ENCODE data around the gene KIF24.
A peak's percentile ranks its signal among the peaks of the same experiment; 100 is the strongest.
"Not testable (repeated sequence)": the region's sequence is repeated elsewhere in the genome, so short reads cannot be mapped to it uniquely, and the experiment has no call there.

The KIF24 gene

GRCh38 chr9:34371886-34372466 lies 42.9 kb upstream of the KIF24 start:
- Histone ChIP-seq H3K27ac (ENCODE audit: low read depth, low read length) (no peak overlapping the region), H3K9ac (ENCODE audit: low read depth, low read length) (no peak overlapping the region; the same call in 1 of the 2 replicates), H3K36me3 (ENCODE audit: control insufficient read depth, insufficient read depth, low read length) (0 out of 2 replicates have a peak, but pooled peaks cover 5% of the 10 kb centered on the region), H3K4me3 (ENCODE audit: low read depth, low read length) (no peak overlapping the region), H3K9me3 (ENCODE audit: control insufficient read depth, insufficient read depth, low read length) (no peaks in the 10 kb centered on the region), H3K4me1 (ENCODE audit: control insufficient read depth, insufficient read depth, low read length) (peaks cover 13% of the 10 kb centered on the region), H3K27me3 (ENCODE audit: control insufficient read depth, insufficient read depth, low read length) (peaks cover 8% of the 10 kb centered on the region)

DNA sequence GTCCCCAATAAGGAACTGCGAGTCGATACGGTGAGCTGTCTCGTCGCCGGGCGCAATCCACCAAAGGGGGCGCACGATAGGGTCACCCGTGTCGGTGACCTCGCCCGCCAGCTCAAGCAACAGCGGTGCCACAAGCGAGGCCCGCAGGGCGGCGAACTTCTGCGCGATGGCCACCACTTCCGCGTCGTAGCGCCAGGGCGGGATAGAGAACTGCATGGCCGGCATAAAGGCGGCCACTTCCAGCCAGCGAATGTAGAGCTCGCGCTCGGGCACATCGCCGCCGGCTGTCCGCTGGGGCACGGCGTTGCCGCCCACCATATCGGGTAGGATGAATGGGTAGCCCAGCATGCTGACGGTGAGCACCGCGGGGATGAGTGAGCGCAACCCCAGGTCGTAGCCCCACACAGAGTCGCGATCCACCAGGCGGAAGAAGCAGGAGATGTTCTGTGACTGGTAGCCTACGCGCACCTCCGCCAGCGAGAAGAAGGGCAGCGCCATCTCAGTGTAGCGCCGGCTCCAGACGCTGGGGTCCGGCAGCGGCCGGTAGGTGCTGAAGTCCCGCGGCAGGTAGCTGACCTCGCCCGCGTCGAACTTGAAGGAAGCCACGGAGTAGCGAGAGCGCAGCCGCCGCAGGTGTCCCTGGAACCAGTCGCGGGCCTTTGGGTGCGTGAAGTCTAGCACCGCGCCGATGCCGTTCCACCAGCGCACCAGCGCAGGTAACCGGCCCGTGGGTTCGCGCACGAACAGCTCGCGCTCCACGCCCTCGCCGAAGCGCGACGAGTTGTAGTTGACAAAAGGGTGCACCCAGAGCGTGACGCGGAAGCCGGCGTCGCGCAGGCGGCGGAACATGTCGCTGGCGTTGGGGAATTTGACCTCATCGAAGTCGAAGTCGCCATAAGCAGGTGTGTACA lies 42.2 kb upstream of the KIF24 start:
- Histone ChIP-seq H3K4me1 (ENCODE audit: control insufficient read depth, insufficient read depth, low read length) (peaks cover 13% of the 10 kb centered on the region), H3K27me3 (ENCODE audit: control insufficient read depth, insufficient read depth, low read length) (peaks cover 8% of the 10 kb centered on the region), H3K36me3 (ENCODE audit: control insufficient read depth, insufficient read depth, low read length) (0 out of 2 replicates have a peak, but pooled peaks cover 5% of the 10 kb centered on the region), H3K9ac (ENCODE audit: low read depth, low read length) (no peak overlapping the region), H3K4me3 (ENCODE audit: low read depth, low read length) (no peak overlapping the region), H3K9me3 (ENCODE audit: control insufficient read depth, insufficient read depth, low read length) (no peaks in the 10 kb centered on the region), H3K27ac (ENCODE audit: low read depth, low read length) (no peak overlapping the region)

- 0 out of 2 replicates have a peak, but pooled peaks cover 5% of the 10 kb centered on the region for H3K36me3 ChIP-seq (ENCODE audit: control insufficient read depth, insufficient read depth, low read length)
- H3K27ac ChIP-seq (ENCODE audit: low read depth, low read length) = no peak overlapping the region
- H3K4me1 ChIP-seq (ENCODE audit: control insufficient read depth, insufficient read depth, low read length) = peaks cover 7% of the 10 kb centered on the region
- no peaks in the 10 kb centered on the region for H3K9me3 ChIP-seq (ENCODE audit: control insufficient read depth, insufficient read depth, low read length)
- no peak overlapping the region for H3K9ac ChIP-seq (ENCODE audit: low read depth, low read length)
- no peak overlapping the region for H3K4me3 ChIP-seq (ENCODE audit: low read depth, low read length)
- H3K27me3 ChIP-seq (ENCODE audit: control insufficient read depth, insufficient read depth, low read length) = peaks cover 3% of the 10 kb centered on the region
Measured at GRCh38 chr9:34370335-34370969, 41.4 kb upstream of the KIF24 start.

GRCh38 chr9:34369636-34370035 lies 40.6 kb upstream of the KIF24 start:
- H3K9ac ChIP-seq (ENCODE audit: low read depth, low read length) = no peak overlapping the region
- H3K36me3 ChIP-seq (ENCODE audit: control insufficient read depth, insufficient read depth, low read length) = 0 out of 2 replicates have a peak, but pooled peaks cover 5% of the 10 kb centered on the region
- no peaks in the 10 kb centered on the region for H3K27me3 ChIP-seq (ENCODE audit: control insufficient read depth, insufficient read depth, low read length)
- H3K27ac ChIP-seq (ENCODE audit: low read depth, low read length) = no peak overlapping the region
- H3K4me1 ChIP-seq (ENCODE audit: control insufficient read depth, insufficient read depth, low read length) = peaks cover 4% of the 10 kb centered on the region
- H3K4me3 ChIP-seq (ENCODE audit: low read depth, low read length) = no peak overlapping the region
- no peaks in the 10 kb centered on the region for H3K9me3 ChIP-seq (ENCODE audit: control insufficient read depth, insufficient read depth, low read length)

GRCh38 chr9:34368796-34369195 lies 39.7 kb upstream of the KIF24 start:
- peaks cover 12% of the 10 kb centered on the region for H3K4me1 ChIP-seq (ENCODE audit: control insufficient read depth, insufficient read depth, low read length)
- H3K4me3 ChIP-seq (ENCODE audit: low read depth, low read length); H3K27me3 ChIP-seq (ENCODE audit: control insufficient read depth, insufficient read depth, low read length); H3K27ac ChIP-seq (ENCODE audit: low read depth, low read length); H3K36me3 ChIP-seq (ENCODE audit: control insufficient read depth, insufficient read depth, low read length); H3K9me3 ChIP-seq (ENCODE audit: control insufficient read depth, insufficient read depth, low read length); H3K9ac ChIP-seq (ENCODE audit: low read depth, low read length): not testable (repeated sequence)

- H3K9me3 ChIP-seq (ENCODE audit: control insufficient read depth, insufficient read depth, low read length); H3K4me3 ChIP-seq (ENCODE audit: low read depth, low read length); H3K36me3 ChIP-seq (ENCODE audit: control insufficient read depth, insufficient read depth, low read length); H3K9ac ChIP-seq (ENCODE audit: low read depth, low read length); H3K27me3 ChIP-seq (ENCODE audit: control insufficient read depth, insufficient read depth, low read length); H3K27ac ChIP-seq (ENCODE audit: low read depth, low read length): not testable (repeated sequence)
- peaks cover 22% of the 10 kb centered on the region for H3K4me1 ChIP-seq (ENCODE audit: control insufficient read depth, insufficient read depth, low read length)
Measured at GRCh38 chr9:34367751-34368410, 38.8 kb upstream of the KIF24 start.

DNA sequence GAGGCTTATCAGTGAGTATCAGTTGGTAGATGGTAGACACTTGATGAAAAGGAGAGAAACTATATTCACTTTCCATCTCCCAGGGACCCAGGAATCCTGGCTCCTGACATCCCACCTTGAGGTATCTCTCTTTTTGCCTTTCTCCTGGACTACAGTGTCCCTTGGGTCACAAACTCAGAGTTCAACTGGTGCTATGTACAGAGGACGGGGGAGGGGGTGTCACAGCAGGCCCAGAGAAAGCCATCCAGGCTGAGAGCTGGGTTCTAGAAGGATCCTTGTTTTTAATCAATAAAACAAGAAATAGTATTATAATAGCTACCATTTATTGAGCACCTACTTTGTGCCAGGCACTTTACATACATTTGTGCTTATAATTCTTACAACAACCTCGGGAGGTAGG lies 37.3 kb upstream of the KIF24 start:
- Histone ChIP-seq H3K27ac (ENCODE audit: low read depth, low read length) (no peak overlapping the region), H3K36me3 (ENCODE audit: control insufficient read depth, insufficient read depth, low read length) (0 out of 2 replicates have a peak, but pooled peaks cover 3% of the 10 kb centered on the region), H3K9ac (ENCODE audit: low read depth, low read length) (no peak overlapping the region), H3K4me1 (ENCODE audit: control insufficient read depth, insufficient read depth, low read length) (peaks cover 27% of the 10 kb centered on the region), H3K9me3 (ENCODE audit: control insufficient read depth, insufficient read depth, low read length) (no peaks in the 10 kb centered on the region), H3K27me3 (ENCODE audit: control insufficient read depth, insufficient read depth, low read length) (peaks cover 5% of the 10 kb centered on the region; the same call in 1 of the 2 replicates), H3K4me3 (ENCODE audit: low read depth, low read length) (no peak overlapping the region)

- Histone ChIP-seq H3K9me3 (ENCODE audit: control insufficient read depth, insufficient read depth, low read length) (no peaks in the 10 kb centered on the region), H3K36me3 (ENCODE audit: control insufficient read depth, insufficient read depth, low read length) (no peaks in the 10 kb centered on the region), H3K4me3 (ENCODE audit: low read depth, low read length) (no peak overlapping the region), H3K9ac (ENCODE audit: low read depth, low read length) (no peak overlapping the region), H3K27ac (ENCODE audit: low read depth, low read length) (no peak overlapping the region), H3K4me1 (ENCODE audit: control insufficient read depth, insufficient read depth, low read length) (peaks cover 27% of the 10 kb centered on the region), H3K27me3 (ENCODE audit: control insufficient read depth, insufficient read depth, low read length) (peaks cover 5% of the 10 kb centered on the region; the same call in 1 of the 2 replicates)
Measured at GRCh38 chr9:34365282-34365681, 36.2 kb upstream of the KIF24 start.

DNA sequence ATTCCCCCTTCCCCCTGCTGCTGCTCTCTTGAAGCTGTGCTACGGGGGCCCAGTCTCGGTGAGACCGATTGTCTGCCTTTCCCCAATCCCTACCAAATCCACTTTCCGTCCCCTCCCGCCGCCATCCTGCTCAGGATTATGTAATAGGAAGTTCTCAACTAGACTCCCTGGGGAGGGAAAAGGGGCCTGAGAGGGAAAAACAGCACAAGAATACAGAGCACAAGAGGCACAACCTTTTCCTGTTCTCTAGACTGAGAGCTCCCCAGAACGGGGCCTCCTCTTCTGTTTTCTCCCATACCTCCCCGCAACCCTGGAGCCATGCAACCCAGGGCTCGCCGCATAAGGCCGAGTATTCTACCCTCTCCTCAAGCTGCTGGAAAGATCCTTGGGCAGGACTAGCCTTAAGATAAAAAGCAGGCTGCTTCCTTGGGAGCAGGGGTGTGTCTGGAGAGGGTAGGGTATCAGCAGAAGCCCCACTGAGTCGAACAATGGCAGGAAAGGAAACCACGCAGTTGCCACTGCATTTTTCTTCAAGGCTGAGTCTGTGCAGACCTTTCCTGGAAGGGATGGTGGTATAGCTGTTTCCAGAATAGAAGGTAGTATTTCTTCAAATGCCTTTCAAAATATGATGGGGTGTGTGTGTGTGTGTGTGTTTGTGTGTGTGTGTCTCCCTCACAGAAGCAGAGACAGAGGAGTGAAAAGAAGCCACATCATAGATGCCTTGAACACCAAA lies 34.7 kb upstream of the KIF24 start:
- Histone ChIP-seq H3K27me3 (ENCODE audit: control insufficient read depth, insufficient read depth, low read length) (peaks cover 5% of the 10 kb centered on the region; the same call in 1 of the 2 replicates), H3K9ac (ENCODE audit: low read depth, low read length) (no peak overlapping the region), H3K27ac (ENCODE audit: low read depth, low read length) (peak overlapping the region; percentile 83), H3K36me3 (ENCODE audit: control insufficient read depth, insufficient read depth, low read length) (no peaks in the 10 kb centered on the region), H3K9me3 (ENCODE audit: control insufficient read depth, insufficient read depth, low read length) (no peaks in the 10 kb centered on the region), H3K4me1 (ENCODE audit: control insufficient read depth, insufficient read depth, low read length) (peaks cover 27% of the 10 kb centered on the region), H3K4me3 (ENCODE audit: low read depth, low read length) (peak overlapping the region; percentile 20)

GRCh38 chr9:34362614-34363214 lies 33.6 kb upstream of the KIF24 start:
- H3K4me1 ChIP-seq (ENCODE audit: control insufficient read depth, insufficient read depth, low read length) = peaks cover 27% of the 10 kb centered on the region
- H3K27me3 ChIP-seq (ENCODE audit: control insufficient read depth, insufficient read depth, low read length) = peaks cover 5% of the 10 kb centered on the region; the same call in 1 of the 2 replicates
- H3K36me3 ChIP-seq (ENCODE audit: control insufficient read depth, insufficient read depth, low read length) = no peaks in the 10 kb centered on the region
- H3K27ac ChIP-seq (ENCODE audit: low read depth, low read length) = peak overlapping the region; percentile 83
- no peaks in the 10 kb centered on the region for H3K9me3 ChIP-seq (ENCODE audit: control insufficient read depth, insufficient read depth, low read length)
- H3K9ac ChIP-seq (ENCODE audit: low read depth, low read length) = no peak overlapping the region
- H3K4me3 ChIP-seq (ENCODE audit: low read depth, low read length) = no peak overlapping the region
